CD4-positive, alpha-beta T cell treated with Interleukin-2 at 100 ng/mL for 4 hours (primary cell): ENCODE data around the gene CCT8L2.
"Not testable (repeated sequence)": the region's sequence is repeated elsewhere in the genome, so short reads cannot be mapped to it uniquely, and the experiment has no call there.

Experiments
- DNase-seq: peaks from one replicate; pipeline ENCODE4 v3.0.0-alpha.2; 2020; ENCODE audit warnings: low spot score

Gene CCT8L2, protein sequence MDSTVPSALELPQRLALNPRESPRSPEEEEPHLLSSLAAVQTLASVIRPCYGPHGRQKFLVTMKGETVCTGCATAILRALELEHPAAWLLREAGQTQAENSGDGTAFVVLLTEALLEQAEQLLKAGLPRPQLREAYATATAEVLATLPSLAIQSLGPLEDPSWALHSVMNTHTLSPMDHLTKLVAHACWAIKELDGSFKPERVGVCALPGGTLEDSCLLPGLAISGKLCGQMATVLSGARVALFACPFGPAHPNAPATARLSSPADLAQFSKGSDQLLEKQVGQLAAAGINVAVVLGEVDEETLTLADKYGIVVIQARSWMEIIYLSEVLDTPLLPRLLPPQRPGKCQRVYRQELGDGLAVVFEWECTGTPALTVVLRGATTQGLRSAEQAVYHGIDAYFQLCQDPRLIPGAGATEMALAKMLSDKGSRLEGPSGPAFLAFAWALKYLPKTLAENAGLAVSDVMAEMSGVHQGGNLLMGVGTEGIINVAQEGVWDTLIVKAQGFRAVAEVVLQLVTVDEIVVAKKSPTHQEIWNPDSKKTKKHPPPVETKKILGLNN

DNA sequence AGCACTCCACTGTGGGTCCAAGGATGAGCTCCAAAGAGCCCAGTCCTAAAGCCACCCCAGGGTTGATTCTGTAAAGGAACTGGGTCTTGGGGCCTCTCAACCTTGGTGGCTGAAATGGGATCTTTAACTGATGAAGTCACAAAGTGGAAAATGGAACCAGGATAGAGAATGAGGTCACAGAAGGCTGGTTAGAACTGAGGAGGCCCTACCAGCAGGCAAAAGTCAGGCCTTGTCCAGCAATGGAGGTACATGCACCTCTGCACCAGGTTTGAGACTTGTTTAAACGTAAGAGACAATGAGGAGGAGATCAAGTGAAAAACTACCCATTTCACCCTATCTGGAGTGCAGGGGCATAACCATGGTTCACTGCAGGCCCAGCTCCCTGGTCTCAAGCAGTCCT is at the start of gene CCT8L2:
CCT8L2 (minus strand) TSS at position 101 of the 400 bp plus-strand sequence. CDS start 260 bp downstream, outside the sequence.
- DNase-seq = not testable (repeated sequence)

DNA sequence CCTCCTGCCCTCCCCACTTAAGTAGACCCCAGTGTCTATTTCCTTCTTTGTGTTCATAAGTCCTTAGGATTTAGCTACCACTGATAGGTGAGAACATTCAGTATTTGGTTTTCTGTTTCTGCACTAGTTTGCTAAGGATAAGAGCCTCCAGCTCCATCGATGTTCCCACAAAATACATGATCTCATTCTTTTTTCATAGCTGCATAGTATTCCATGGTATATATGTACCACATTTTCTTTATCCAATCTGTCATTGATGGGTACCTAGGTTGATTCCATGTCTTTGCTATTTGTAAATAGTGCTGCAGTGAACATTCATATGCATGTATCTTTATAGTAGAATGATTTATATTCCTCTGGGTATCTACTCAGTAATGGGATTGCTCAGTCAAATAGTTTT is 42.8 kb upstream of the CCT8L2 start:
- DNase-seq = not testable (repeated sequence)

DNA sequence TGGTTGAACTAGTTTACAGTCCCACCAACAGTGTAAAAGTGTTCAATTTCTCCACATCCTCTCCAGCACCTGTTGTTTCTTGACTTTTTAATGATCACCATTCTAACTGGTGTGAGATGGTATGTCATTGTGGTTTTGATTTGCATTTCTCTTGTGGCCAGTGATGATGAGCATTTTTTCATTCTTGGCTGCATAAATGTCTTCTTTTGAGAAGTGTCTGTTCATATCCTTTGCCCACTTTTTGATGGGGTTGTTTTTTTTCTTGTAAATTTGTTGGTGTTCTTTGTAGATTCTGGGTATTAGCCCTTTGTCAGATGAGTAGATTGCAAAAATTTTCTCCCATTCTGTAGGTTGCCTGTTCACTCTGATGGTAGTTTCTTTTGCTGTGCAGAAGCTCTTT is 41.5 kb upstream of the CCT8L2 start:
- DNase-seq = not testable (repeated sequence)

DNA sequence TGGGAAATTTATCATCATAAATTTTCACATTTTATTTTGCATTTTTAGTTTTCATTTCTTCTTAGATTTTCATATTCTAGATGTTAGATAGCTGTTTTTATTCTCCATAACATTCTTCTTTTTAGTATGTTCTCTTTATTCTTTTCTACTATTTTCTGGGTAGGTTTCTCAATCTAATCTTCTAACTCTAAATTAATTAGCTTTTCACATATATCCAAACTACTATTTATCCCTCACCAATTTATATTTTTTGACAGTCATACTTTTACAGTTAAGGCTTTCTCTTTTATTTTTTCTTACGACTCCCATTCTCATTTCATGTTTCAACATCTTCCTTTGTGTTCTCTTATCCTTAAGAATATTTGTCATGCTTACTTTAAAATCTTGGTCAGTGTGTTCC is 35.9 kb upstream of the CCT8L2 start:
- DNase-seq = not testable (repeated sequence)

DNA sequence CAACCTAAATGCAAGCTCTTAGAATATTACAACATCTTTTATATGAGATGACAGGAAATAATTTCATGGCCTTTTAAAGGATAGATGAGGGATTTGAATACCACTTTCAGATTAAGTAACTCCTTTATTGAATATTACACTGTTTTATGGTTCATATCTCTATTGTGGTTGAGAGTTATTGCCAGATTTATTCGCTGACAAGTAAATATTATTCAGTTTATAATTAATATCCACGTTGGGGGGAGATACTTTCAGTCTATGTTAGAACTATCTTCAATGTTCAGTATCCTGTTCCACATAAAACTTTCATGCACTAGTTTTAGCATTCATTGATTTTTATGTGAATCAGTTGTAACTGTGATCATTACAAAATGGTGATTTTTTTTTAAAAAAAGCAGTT is 32.4 kb upstream of the CCT8L2 start:
- DNase-seq = not testable (repeated sequence)

DNA sequence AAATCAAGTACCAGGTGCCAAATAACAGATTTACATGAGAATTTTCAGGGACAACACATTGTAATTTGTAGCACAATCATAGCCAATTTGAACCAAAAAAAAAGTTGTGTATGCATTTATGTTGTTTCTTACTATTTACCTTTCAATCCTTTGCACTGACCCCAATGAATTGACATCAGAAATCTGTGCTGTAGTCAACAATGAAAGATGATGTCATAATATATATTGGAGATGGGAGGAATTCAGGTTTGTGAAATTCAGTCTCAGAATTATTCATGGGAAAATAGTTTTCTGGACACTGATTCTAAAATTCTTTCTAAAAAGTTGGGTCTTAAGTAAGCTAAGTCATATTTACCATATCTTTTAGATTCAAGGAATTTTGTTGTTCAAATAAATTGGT is 31.0 kb upstream of the CCT8L2 start:
- not testable (repeated sequence) for DNase-seq

DNA sequence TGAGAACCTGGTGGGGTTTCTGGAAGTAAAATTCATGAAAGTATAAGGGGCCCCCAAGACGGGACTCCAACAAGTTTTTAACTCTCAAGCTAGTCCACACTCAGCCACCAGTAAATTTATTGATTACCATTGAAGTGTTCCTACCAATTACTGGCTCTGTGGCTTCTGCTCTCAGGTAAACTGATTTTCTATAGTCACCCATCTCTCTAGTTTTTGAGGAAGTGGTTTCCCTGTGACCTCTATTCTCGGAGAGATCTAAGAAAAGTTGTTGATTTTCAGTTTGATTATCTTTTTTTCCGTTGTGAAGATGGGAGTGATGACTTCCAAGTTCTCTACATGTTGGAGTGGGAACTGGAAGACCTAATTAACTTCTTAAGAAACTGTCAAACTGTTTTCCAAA is 24.9 kb upstream of the CCT8L2 start:
- DNase-seq = not testable (repeated sequence)

DNA sequence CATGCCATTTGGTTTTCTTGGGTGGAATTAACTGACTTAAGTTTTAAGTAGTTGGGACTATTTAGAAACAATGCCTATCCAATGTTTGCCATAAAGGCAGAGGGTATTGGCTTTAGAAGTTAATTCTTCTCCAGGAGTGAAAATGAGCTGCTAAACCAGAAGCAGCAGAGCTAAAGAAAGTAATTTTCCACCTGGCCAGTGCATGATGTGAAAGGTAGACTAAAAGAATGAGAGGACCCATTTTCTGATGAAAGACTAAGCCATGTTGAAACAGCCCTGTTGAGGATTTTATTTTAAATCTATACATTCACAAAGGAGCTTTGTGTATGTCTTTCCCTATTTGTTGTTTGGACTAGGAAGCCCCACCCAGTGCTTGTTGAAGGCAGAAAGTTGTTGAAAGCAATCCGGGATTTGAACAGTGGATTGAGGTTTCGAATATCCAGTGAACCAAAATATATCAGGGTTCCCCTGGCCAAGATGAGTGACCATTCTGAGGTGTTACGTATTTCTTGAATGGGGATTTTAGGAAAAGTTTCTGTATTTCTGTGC is 23.9 kb upstream of the CCT8L2 start:
- DNase-seq = not testable (repeated sequence)

DNA sequence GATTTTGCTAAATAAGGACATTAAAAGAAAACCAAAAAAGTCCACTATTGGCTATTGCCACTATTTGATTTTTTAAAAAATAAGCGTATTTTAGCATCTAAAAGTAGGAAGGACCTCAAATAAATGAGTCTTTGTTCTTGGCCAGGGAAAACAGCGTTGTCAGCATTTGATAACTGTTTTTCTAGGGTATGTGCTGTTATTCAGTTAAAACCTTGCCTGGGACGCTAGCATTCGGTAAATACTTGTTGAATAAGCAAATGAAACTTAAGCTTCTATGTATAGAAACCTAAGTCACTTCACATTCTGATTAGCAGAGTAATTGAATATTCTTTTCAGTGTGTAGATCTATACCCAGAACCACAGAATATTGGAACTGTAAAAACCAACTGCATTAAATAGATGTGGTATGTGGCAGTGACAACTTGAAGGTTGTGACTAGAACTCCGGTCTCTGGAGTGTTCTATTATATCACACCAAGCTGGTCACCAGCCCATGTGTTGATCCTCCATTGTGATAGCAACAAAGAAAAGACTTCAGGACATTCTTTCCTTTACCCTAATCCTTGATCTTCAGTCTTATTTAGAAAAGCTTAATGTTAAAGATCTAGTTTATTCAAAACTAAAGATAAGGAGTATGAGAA is 23.1 kb upstream of the CCT8L2 start:
- DNase-seq = not testable (repeated sequence)

DNA sequence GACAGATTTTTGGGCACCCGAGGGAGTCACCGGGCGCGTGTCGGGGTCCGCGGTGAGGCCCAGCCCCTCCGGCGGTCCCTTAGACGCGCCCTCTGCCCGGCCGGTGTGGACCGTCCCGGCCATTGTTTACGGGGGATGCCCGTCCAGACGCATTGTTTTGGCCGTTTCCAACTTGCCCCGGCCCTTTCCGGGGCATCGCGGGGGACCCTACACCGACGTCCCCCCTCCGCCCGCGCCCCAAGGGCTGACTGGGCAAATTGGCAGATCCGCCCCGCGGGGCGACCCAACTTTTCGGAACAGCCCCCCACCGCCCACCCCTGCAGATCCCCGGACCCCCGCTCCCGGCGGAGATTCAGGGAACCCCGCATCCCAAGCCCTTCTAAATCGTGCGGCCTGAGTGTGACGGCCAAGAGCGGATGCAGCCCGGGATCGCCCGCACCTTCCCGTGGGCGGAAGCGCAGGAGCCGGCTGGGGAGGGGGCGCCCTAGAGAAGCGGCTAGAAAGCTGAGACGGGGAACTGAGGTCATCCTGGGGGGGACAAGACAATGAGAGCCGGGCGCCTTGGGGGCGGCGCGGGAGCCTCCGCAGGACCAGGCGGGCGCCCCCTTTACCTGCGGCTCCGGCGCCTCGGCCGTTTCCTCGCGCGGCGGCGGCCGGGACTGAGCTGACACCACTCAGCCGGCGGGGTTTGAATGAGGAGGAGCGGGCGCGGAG is 17.1 kb upstream of the CCT8L2 start:
- DNase-seq = no peak

DNA sequence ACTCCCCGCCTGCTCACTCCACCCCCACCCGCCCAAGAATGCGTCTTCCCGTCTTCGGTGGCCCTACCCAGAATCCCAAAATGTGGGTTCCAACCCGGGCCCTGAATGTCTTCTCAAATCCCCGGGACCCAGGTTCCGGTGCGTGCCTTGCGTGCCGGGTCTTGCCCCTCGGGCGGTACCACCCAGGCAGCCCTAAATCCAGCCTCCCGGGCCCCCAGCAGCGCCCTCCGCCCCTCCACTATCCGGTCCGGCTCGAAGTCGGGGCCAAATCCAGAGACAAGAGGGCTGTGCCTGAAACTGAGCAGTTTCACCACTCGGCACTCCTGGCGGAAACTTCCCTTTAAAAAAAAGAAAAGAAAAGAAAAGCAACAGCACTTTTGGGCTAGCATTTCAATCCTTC is 16.3 kb upstream of the CCT8L2 start:
- no peak for DNase-seq

DNA sequence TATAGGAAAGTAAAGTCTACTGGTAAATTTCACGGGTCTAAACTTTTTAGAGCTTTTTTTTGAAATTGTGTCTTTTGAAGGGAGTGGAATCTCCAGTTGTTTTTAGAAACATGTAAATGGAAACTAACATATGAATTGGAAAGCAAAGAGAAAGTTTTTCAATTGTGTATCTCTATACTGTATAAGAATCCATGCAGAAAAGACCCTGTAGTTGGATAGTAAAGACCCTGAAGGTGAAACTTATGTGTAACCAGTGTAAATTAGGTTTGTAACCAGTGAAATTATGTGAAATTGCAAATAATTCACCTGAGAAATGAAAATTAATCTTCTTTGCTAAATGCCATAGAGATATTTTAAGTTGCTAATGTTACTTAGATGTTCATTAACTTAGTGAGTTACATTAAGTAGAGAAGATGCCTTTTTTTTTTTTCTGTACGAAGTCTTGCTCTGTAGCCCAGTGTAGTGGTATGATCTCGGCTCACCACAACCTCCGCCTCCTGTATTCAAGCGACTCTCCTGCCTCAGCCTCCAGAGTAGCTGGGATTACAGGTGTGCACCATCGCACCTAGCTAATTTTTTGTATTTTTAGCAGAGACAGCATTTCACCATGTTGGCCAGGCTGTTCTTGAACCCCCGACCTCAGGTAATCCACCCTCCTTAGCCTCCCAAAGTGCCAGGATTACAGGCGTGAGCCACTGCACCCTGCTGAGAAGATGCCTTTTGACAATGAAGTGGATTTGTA is 11.8 kb upstream of the CCT8L2 start:
- DNase-seq = not testable (repeated sequence)

DNA sequence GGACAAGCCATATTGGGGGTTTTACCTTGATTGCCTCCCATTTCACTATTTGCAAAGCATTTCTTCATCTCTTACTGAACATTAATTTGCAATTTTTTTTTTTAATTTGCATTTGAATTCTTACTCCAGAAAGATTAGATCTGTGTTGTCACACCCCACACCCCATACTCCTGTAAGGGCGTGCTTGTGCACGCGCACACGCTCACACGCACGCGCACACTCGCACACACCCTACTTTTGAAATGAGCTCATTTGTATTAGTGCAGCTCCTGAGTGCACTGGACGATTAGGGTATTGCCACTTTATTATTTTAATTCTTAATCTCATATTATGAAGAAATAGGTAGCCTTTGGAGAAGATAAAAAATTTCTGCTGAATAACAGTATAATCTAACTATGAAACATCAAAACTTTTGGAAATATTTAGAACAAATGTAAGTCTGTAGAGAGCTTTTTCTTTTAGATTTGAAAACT is 11.2 kb upstream of the CCT8L2 start:
- not testable (repeated sequence) for DNase-seq

DNA sequence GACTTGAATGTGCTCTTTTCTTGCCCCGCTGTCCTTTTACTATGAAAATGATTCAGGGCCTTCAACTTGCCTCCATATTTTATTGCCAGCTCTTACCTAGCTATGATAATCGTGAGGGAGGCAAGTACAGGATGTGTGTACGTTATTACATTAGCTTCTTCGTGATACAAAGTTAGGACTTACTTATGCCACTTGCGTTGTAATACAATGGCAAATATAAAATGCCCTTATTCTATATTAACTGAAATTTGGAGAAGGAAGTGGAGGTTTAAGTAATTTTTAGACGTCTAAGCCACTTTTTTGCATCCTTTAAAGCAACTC is 10.8 kb upstream of the CCT8L2 start:
- DNase-seq = no peak

DNA sequence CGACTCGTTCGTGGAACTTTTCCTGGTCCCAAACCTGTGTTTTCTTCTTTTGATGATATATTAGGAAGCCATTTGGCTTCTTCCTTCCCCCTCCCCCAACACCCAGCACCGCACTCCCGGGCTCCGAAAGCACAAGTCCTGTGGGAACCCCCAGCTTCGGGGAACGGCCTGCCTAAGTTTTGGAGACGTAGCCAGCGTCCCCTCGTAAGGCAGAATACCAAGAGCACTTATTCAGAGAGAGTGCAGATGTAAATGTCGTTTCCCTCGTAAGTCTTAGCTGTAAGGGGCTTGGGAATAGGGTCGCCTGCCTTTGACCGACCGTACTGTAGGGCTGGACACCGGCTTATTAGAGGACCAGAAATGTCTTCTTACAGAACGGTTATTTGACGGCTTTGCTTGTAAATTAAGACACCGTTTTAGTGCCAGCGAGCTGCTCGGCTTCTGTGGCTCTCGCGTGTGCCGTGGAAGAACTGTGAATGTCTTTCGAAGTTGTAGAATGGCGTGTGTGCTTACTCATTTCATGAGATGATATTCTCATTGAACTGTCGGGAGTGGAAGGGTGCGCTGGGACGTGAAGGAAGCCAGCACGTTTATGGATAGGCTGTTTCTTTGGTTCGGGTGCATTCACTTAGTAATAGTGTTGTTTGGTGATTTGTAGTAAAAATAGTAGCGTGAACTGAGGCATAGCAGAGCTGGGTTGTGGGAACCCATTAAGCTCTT is 10.3 kb upstream of the CCT8L2 start:
- not testable (repeated sequence) for DNase-seq

DNA sequence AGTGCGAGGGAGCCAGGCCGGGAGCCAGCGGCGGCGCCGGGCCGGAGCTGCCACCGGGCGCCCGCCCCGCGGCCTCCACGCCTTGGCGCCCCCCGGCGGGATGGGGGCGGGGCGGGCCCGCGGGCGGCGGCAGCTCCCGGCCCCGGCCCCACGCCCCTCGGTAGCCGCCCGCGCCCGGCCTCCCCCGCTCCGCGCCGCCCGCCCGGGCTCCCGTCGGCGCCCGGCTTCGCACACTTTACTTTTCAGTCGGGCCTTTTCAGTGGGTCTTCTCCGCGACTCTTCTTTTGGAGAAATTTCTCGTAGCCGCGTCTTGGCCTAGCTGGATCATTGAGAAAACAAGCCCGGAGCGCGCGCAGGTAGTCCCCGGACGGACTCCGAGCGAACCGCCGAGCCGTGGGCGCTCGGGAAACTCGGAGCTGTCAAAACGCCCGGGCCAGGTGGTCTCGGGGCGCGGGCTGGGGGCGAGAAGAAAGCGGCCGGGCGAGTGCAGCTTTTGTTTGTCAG is 9.7 kb upstream of the CCT8L2 start:
- not testable (repeated sequence) for DNase-seq

DNA sequence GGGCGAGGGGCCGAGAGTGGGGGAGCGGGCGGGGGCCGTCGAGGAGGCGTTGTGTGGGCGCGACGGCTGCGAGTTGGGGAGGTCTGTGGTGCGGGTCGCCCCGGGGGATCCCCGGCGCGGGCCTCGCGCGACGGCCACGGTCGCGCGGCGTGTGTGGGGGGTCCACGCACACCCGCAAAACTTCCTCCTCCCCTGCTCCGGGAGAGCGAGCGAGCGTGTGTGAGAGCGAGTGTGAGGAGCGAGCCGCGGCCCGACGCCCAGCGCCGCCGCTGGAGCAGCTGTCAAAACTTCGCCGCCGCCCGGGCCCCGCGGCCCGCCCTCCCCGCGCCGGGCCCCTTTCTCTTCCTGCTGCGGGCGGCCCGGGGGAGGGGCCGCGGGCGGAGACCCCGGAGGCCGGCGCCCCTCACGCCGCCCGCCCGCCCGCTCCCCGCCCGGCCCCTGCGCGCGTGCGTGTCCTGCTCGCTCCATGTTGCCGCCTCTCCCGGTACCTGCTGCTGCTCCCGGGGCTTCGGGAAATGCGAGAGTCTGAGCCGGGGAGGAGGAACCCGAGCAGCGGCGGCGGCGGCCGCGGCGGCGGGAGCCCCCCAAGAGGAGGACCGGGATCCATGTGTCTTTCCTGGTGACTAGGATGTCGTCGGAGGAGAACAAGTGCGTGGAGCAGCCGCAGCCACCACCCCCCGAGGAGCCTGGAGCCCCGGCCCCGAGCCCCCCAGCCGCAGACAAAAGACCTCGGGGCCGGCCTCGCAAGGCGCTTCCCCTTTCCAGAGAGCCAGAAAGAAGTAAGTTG is 9.0 kb upstream of the CCT8L2 start:
- DNase-seq = no peak

DNA sequence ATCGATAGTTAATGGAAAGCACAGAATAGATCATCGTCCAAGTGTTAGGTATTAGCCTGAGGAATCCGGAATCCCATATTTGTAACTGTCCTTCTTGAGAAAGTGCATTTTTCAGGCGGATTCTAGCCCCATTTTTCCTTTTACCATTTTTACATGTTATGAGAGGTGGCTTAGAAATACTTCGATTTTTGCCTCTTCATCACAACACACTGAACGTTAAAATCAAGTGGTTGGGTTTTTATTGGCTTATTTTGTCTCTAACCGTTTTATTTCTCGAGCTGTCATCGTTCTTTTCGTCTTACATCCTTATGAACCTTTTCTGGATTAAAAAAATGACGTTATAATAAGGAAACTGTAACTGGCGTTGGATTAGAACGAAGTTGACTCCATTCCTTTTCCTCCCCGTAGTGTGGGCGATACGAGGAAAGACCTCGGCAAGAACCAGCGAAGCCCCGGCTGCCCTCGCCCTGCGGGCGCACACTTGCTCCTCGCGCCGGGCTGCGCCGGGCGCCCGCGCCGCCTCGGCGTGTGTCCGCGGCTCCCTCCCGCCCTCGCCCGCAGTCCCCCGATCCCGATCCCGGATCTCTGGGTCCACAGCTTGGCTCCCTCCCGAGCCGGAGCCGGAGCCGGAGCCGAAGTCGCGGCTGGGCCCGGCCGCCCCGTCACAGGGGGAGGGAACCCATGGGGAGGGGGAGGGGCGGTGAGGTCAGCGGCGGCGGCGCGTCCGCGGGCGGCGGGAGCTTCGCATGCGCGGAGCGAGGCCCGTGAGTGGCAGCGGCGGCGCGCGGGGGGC is 8.2 kb upstream of the CCT8L2 start:
- peak; percentile 5 for DNase-seq

DNA sequence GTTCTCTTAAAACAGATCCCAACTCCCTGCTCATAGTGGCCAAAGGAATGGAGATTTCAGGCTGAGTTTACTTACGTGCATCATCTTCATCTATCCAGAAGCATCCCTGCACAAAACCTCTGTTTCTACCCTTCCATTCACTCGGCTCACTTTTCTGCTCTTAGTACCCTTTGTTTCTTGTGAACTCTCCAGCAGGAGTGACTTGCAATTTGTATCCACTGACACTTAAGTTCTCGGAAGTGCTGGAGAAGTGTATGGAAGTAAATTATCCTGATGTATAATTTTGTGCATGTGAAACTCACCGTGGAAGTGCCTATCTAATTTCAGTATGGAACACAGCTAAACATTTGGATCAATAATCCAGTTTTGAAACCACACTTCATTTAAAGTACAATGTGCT is 7.0 kb upstream of the CCT8L2 start:
- DNase-seq = not testable (repeated sequence)
